Ishikawa (cell line): ENCODE measurements around the gene A3GALT2.

Experiments
- CEBPB ChIP-seq: IDR thresholded peaks from 2 replicates; pipeline ENCODE4 v1.6.1; 2012
- CREB1 ChIP-seq: IDR thresholded peaks from 2 replicates; pipeline ENCODE4 v1.6.1; 2012; ENCODE audit warnings: low read depth
- EGR1 ChIP-seq: IDR thresholded peaks from 2 replicates; pipeline ENCODE4 v1.6.1; 2012
- EP300 ChIP-seq: IDR thresholded peaks from 2 replicates; pipeline ENCODE4 v1.6.1; 2012; ENCODE audit warnings: borderline replicate concordance
- FOXM1 ChIP-seq: IDR thresholded peaks from 2 replicates; pipeline ENCODE4 v1.6.1; 2012; ENCODE audit warnings: low read depth, borderline replicate concordance
- MAX ChIP-seq: IDR thresholded peaks from 2 replicates; pipeline ENCODE4 v1.6.1; 2012
- NFIC ChIP-seq: IDR thresholded peaks from 2 replicates; pipeline ENCODE4 v1.6.1; 2012
- RAD21 ChIP-seq: IDR thresholded peaks from 2 replicates; pipeline ENCODE4 v1.6.1; 2012; ENCODE audit warnings: low read depth
- REST ChIP-seq: IDR thresholded peaks from 2 replicates; pipeline ENCODE4 v1.6.1; 2012; ENCODE audit warnings: low read depth, mild to moderate bottlenecking
- TAF1 ChIP-seq: IDR thresholded peaks from 2 replicates; pipeline ENCODE4 v1.6.1; 2012; ENCODE audit warnings: low read depth, mild to moderate bottlenecking
- TCF12 ChIP-seq: IDR thresholded peaks from 2 replicates; pipeline ENCODE4 v1.6.1; 2012; ENCODE audit warnings: low read depth
- TEAD4 ChIP-seq: IDR thresholded peaks from 2 replicates; pipeline ENCODE4 v1.6.1; 2012
- USF1 ChIP-seq: IDR thresholded peaks from 2 replicates; pipeline ENCODE4 v1.6.1; 2012
- YY1 ChIP-seq: IDR thresholded peaks from 2 replicates; pipeline ENCODE4 v1.6.1; 2012; ENCODE audit warnings: low read depth
- ZBTB7A ChIP-seq: IDR thresholded peaks from 2 replicates; pipeline ENCODE4 v1.6.1; 2012; ENCODE audit warnings: low read depth

A3GALT2 gene

GRCh38 chr1:33260439-33260838, 60.5 kb downstream of the A3GALT2 start:
- TF ChIP-seq FOXM1 (no peak), EGR1 (no peak), MAX (no peak), REST (no peak), CREB1 (no peak), TCF12 (no peak), RAD21 (no peak), NFIC (no peak), TAF1 (no peak), EP300 (no peak), CEBPB (no peak), USF1 (no peak), TEAD4 (no peak), YY1 (no peak), ZBTB7A (no peak)

GRCh38 chr1:33259879-33260278, 61.0 kb downstream of the A3GALT2 start:
- TF ChIP-seq RAD21 (no peak), NFIC (no peak), YY1 (no peak), FOXM1 (no peak), ZBTB7A (no peak), TAF1 (no peak), REST (no peak), EGR1 (no peak), MAX (no peak), EP300 (no peak)

GRCh38 chr1:33258788-33259274, 62.1 kb downstream of the A3GALT2 start:
- no peak for TF ChIP-seq MAX
- TF ChIP-seq YY1, result no peak
- no peak for TF ChIP-seq EP300
- no peak for TF ChIP-seq TAF1
- TF ChIP-seq TCF12, result no peak
- no peak for TF ChIP-seq FOXM1
- TF ChIP-seq EGR1, result no peak
- TF ChIP-seq USF1, result no peak
- TF ChIP-seq NFIC, result no peak
- no peak for TF ChIP-seq REST
- no peak for TF ChIP-seq RAD21
- no peak for TF ChIP-seq ZBTB7A
- TF ChIP-seq CREB1, result no peak
- no peak for TF ChIP-seq CEBPB
- TF ChIP-seq TEAD4, result no peak

GRCh38 chr1:33257772-33258712, 62.9 kb downstream of the A3GALT2 start:
- TF ChIP-seq TCF12 (no peak), EGR1 (no peak), CEBPB (no peak), TEAD4 (no peak), TAF1 (no peak), NFIC (no peak), MAX (no peak), REST (no peak), RAD21 (no peak), ZBTB7A (no peak; the same call in 1 of the 2 replicates), FOXM1 (no peak), CREB1 (no peak), YY1 (no peak), EP300 (no peak), USF1 (no peak)
